HG03439 (cell line): Measurements from ENCODE around the gene PCSK2.

ENCODE experiments used
- ATAC-seq: cut with Tn5 transposase; IDR thresholded peaks from one replicate; pipeline ENCODE4 v1.9.1; 2021; ENCODE audit warnings: mild to moderate bottlenecking, moderate library complexity; ENCODE audit not compliant: unreplicated experiment

PCSK2 gene

DNA sequence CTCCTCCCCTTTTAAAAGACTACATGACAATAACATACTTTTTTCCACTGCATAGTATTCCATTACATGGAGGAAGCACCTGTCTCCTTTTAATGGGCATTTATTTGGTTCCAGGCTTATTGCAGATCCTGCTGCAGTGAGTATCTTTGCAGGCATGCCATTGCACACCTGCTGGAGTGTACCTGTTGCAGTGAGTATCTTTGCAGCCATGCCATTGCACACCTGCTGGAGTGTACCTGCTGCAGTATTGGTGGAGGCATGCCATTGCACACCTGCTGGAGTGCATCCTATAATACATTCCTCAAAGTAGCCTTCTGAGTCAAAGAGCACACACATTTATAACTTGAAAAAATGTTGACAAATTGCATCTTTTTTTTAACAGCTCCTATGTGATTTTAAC, 302.7 kb downstream of the PCSK2 start:
- ATAC-seq, result no peak

DNA sequence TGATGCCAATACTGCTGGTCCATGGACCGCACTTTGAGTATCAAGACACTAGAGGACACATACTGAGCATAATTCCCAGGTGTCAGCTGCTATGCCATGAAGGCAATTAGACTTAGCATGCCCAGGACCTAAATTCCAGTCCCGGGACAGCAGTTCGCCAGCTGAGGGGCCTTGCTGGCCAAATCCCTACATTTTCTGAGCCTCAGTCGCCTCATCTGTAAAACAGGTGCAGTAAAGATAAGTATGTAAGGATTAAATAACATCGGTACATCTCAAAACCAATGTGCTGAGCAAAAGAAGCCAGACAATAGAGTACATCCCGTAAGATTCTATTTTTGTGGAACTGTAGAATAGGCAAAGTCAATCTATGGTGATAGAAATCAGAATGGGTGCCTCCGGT, 303.3 kb downstream of the PCSK2 start:
- ATAC-seq, result no peak

DNA sequence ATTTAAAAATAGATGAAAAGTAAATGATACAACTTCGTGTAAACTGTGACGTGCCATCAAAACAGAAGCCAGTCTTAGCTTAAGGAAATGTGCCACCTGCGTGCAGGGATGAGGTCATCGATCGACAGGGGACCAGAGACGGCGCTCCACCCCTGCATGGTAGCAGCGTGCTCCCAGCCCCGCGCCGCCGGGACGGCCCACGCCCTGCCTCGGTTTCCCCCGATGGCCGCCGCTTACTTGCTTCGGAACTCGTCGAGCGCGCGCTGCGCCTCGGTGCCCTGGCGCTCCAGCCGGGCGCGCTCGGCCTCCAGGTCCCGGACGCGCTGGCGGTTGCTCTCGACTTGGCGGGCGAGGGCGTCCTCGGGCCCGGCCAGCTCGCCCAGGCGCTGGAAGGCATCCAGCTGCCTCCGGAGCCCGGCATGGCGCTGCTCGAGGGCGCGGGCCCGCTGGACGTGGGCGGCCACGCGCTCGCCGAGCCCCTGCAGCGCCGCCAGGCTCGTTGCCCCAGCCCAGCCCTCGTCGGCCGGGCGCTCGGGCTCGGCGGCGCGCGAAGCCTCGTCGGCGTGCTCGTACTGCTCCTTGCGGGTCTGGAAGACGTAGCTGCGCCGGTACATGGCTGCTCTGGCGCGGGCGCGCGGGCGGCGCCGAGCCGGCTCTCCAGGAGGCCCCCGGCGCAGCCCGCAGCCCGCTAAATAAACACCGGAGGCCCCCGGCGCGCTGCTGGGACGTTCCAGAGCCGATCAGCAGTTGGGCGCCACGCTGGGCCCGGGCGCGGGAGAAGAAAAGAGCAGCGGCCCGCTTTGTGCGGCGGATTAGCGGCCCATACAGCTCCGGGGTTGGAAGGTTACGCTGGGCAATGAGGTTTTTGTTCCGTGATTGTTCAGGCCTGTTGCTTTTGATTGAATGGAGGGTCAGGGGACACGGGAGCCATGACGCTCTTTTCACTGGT, 304.1 kb downstream of the PCSK2 start, which contains the start of gene BFSP1:
Gene BFSP1, minus strand, starts transcription at position 664 of the 949 bp plus-strand sequence. Its CDS starts 50 bp downstream, at position 614.
- no peak for ATAC-seq

DNA sequence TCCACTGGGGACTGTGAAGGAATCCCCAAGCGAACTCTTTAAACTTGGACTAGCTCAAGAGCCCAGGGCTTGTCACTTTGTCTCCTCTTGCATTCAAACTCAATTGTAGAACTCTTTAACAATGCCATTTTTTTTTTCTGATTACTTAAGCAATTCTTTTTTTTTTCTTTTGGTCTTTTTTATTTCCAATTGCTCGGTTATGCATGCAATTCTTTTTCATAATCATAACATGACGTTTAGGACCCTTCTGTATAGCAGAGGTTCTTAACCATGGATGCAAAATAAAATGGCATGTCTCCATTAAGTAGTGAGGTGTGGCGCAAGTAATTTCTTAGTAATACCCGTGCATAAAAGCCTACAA, 304.8 kb downstream of the PCSK2 start:
- ATAC-seq, result no peak

DNA sequence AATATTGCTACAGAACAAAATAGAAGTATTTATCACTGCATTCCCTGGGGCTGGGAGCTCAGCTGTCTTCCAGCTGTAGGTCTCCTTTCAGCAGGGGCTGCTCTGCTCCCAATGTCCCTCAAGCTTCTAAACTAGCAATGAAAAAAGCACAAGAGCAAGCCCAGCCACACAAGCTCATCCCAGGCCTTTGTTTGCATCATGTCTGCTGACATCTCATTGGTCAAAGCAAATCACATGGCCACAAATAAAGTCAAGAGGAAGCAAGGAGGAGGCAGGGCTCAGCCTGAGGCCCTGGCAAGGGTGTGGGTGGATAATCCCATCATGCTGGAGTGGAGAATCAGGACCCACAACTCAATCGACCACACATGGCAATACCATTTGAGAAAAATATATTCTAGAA, 306.6 kb downstream of the PCSK2 start:
- ATAC-seq, result no peak

DNA sequence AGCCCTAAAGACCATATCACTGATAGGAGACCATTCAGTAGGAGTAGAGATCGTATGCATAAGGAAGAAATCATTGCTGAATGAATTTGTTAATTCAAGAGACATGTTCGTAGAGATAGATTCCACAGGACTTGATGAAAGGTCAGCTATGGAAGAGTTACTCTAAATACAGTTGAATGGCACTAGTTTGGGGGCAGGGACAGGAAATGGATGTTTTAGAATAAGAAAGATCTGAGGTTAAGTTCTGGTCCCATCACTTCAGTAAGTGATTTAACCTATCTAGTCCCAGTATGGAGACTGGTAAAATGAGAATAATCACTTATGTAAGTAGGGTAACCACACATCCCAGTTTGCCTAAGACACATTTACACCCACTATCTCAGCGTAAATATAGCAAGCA, 307.2 kb downstream of the PCSK2 start:
- ATAC-seq, result no peak
